AG09319 (cell line): Measurements from ENCODE around the gene IL19.

ENCODE experiments used
- DNase-seq: peaks from one replicate; pipeline ENCODE4 v3.0.0-alpha.2; 2010; ENCODE audit warnings: low read depth; ENCODE audit errors: extremely low read depth
- TF ChIP-seq, protein P1 (sequence below): IDR thresholded peaks from 2 replicates; pipeline ENCODE4 v1.5.1; 2011; ENCODE audit warnings: low read depth, mild to moderate bottlenecking, inconsistent platforms, low read length, moderate library complexity

The IL19 gene

DNA sequence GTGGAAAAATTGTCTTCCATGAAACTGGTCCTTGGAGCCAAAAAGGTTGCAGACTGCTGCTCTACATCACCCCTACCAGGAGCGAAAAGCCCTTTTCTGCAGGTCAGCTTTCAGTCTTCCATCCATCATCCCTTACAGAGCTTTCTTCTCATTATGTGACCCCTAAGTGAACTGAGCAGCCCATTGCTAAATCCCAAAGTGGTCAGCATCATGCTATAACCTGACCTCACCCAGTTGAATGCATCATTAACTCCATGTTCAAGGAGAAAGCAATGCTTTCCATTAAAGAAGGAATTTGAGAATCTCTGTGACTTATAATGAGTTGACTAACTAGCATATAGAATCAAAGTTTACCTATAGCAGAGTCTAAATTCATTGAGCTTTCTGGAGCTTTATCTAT is 116.3 kb downstream of the IL19 start:
- no peak for DNase-seq
- TF ChIP-seq, protein P1, sequence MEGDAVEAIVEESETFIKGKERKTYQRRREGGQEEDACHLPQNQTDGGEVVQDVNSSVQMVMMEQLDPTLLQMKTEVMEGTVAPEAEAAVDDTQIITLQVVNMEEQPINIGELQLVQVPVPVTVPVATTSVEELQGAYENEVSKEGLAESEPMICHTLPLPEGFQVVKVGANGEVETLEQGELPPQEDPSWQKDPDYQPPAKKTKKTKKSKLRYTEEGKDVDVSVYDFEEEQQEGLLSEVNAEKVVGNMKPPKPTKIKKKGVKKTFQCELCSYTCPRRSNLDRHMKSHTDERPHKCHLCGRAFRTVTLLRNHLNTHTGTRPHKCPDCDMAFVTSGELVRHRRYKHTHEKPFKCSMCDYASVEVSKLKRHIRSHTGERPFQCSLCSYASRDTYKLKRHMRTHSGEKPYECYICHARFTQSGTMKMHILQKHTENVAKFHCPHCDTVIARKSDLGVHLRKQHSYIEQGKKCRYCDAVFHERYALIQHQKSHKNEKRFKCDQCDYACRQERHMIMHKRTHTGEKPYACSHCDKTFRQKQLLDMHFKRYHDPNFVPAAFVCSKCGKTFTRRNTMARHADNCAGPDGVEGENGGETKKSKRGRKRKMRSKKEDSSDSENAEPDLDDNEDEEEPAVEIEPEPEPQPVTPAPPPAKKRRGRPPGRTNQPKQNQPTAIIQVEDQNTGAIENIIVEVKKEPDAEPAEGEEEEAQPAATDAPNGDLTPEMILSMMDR: no peak

DNA sequence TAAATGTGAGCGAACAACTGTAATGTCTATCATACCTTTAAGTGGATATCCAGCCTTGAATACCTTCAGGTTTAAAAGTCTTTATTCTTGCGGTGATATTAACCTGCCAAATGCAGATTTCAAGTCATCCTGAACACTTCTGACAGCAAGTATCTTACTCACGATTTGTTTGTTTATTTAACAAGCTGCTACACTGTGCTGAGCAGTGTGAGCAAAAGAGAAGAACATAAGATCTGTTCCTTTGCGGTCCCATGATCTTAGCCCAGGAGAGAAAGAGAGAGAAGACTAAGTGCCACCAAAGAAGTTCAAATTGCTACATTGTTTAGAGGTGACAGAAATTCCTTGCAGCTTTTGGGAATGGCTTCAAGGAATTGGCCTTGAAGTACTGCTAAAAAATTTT is 117.1 kb downstream of the IL19 start:
- TF ChIP-seq, protein P1: no peak
- DNase-seq: no peak

DNA sequence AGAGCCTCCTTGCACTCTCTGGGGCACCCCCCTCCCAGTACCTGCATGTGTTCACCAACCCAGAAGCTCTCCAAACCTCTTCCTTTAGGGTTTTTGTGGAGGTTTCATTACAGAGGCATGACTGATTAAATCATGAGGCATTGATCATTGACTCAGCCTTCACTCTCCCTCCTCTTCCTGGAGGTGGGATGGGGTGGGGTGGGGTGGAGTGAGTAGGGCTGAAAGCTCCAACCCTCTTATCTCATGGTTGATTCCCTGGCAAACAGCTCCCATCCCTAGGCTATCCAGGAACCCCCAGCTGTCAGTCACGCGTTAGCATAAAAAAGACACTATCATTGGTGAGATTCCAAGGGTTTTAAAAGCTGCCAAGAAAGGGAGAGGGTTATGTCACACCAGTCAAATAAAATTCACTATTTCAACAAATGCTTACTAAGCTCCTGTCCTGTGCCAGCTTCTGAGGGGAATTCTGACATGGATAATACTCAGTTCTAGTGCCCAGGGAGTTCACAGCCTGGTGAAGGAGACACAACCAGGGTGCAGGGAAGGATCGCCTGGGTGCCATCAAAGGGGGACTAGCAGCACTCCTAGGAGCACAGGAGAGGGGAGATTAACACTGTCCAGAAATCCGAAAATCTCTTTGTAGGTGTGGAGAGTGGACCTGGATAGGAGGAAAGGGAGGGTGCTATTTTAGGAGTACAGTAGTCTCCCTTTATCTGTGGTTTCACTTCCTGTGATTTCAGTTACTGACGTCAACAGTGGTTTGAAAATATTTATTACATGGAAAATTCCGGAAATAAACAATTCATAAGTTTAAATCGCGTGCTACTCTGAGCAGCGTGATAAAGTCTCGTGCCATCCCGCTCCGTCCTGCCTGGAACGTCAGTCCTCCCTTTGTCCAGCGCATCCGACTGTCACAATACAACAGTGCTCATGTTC is 119.8 kb downstream of the IL19 start:
- TF ChIP-seq, protein P1: no peak
- no peak for DNase-seq

- DNase-seq: no peak
- TF ChIP-seq, protein P1: no peak
Measured at GRCh38 chr1:206891412-206891811, 120.8 kb downstream of the IL19 start.
